Adrenal gland (tissue), 12 donors: ENCODE results near the gene CCDC91. TPM values are rescaled to one million over a fixed set of nuclear protein-coding genes. Genes with fewer than 3 reads are reported as not detected.
A peak's percentile ranks its signal among the peaks of the same experiment; 100 is the strongest.

ENCODE experiments used
- DNase-seq, 7 donors: peaks; one replicate each; pipeline ENCODE4 v3.0.0-alpha.2; 2019 to 2020
- H3K27ac ChIP-seq, 5 donors: fragments of 200-600 bp; sonication (generic) in 4 of 5; 1 replicate in 3 of 5; 2 replicates in 2 of 5; pipeline versions ENCODE4 v1.5.1 to v1.8.0; 2016 to 2020; ENCODE audit warnings: mild to moderate bottlenecking in 1 of 5
- H3K27me3 ChIP-seq: fragments of 200-600 bp; 2 replicates; pipeline ENCODE4 v1.8.0; 2021
- H3K36me3 ChIP-seq, 2 donors: fragments of 200-600 bp; replicated peaks in 1 of 2; 1 replicate in 1 of 2; 2 replicates in 1 of 2; pipeline versions ENCODE4 v1.5.1 to v1.8.0; 2018 to 2022
- H3K4me1 ChIP-seq, 2 donors: fragments of 200-600 bp; replicated peaks in 1 of 2; 1 replicate in 1 of 2; 2 replicates in 1 of 2; pipeline versions ENCODE4 v1.5.1 to v1.8.0; 2018 to 2021
- H3K4me3 ChIP-seq, 4 donors: fragments of 200-600 bp; sonication (generic) in 3 of 4; one replicate each; pipeline ENCODE4 v1.5.1; 2016 to 2018
- H3K9me3 ChIP-seq, 3 donors: fragments of 200-600 bp; sonication (generic) in 1 of 3; replicated peaks in 1 of 3; 1 replicate in 2 of 3; 2 replicates in 1 of 3; pipeline versions ENCODE4 v1.5.1 to v1.8.0; 2016 to 2021
- POLR2A ChIP-seq, 2 donors: fragments of 450-650 bp; IDR thresholded peaks; one replicate each; pipeline ENCODE4 v1.6.1; 2017; ENCODE audit warnings: antibody characterized with exemption in 2 of 2, mild to moderate bottlenecking in 2 of 2, moderate library complexity in 1 of 2
- WGBS, 4 donors: extraction: QIAGEN DNeasy Blood & Tissue Kit in 2 of 4; methylation state at CpG; one replicate each; pipeline versions ENCODE4 v1.1.5 to v1.1.7; 2013 to 2017; 5-methylcytosine and 5-hydroxymethylcytosine counted together
- intact Hi-C, 2 donors: fragments of 100-400 bp; cut with DNase I; formaldehyde crosslinking; loops; one replicate each; pipeline versions ENCODE4 v1.14.1 to v1.15.0; 2022 to 2023
- polyA plus RNA-seq, 3 donors: library from polyadenylated mRNA; stranded (reverse); fragments of 200-250 nt in 2 of 3; fragments of 350-450 nt in 1 of 3; fragmentation: Illumina TruSeq in 1 of 3; extraction: RNeasy Lipid Tissue Mini Kit (QIAGEN cat#74804) in 1 of 3; gene quantifications; one replicate each; pipeline ENCODE4 v1.2.3, GENCODE V29; 2013 to 2014
- total RNA-seq, 9 donors: library from RNA; depleted of rRNA in 4 of 9; stranded (reverse); fragments of >200 nt in 4 of 9; fragments of 120-200 nt in 1 of 9; fragmentation: NEBNext Ultra II Directional in 1 of 9; extraction: Animal tissue kit (Norgen Biotek cat#: 25700) in 1 of 9; gene quantifications; one replicate each; pipeline versions ENCODE4 v1.1.0 to v1.2.4, GENCODE V29; 2013 to 2023
- TF ChIP-seq, protein P1 (sequence below), 6 experiments: fragments of 450-650 bp in 4 of 6; fragments of 200-600 bp in 2 of 6; sonication (generic) in 1 of 6; IDR thresholded peaks; 1 replicate in 5 of 6; 2 replicates in 1 of 6; pipeline versions ENCODE4 v1.5.1 to v1.8.0; 2016 to 2021; ENCODE audit warnings: antibody characterized with exemption in 6 of 6, mild to moderate bottlenecking in 2 of 6, moderate library complexity in 1 of 6
- donor health status: healthy with polysubstance abuse.
- donor health status: Bipolar disorder and iron deficiency.
- donor health status: DM: yes; HTN: yes; CAD: no.
- donor health status: DM: no; HTN: no; CAD: no.
- donor health status: DM: no; HTN: no; CAD: no.
- donor health status: DM: yes; HTN: yes; CAD: no.

The CCDC91 gene
- total and polyA plus RNA-seq, 12 donors: 9.1 to 56.7 (median 33.1) TPM

DNA sequence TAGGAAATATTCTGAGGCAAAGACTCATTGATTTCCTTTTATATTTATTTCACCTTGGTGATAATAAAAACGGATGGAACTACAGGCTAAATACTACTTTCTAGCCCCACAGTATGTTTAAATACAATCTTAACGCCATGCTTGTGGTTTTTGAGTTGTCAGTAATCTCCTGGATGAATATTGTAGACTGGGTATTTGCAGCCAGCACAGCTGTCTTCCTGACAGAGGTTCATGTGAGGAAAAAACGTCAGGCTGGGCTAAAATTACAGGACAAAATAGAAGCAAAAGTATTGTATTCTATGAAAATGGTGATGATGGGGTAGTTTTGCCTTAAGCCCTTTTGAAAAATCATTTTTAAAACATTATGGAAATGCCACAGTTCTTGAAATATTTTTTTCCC is 140.9 kb downstream of the CCDC91 start:
- H3K27ac ChIP-seq: no peak overlapping the region
- H3K36me3 ChIP-seq: no peaks in the 10 kb centered on the region
- WGBS, 4 donors: 67 to 75% (median 71%) methylated on average over 3 of the region's 3 CpGs
- no peak for DNase-seq
- intact Hi-C loops: no loop called here
- H3K27me3 ChIP-seq: no peaks in the 10 kb centered on the region
- H3K9me3 ChIP-seq: no peaks in the 10 kb centered on the region
- H3K4me3 ChIP-seq: no peak overlapping the region
- TF ChIP-seq, protein P1, sequence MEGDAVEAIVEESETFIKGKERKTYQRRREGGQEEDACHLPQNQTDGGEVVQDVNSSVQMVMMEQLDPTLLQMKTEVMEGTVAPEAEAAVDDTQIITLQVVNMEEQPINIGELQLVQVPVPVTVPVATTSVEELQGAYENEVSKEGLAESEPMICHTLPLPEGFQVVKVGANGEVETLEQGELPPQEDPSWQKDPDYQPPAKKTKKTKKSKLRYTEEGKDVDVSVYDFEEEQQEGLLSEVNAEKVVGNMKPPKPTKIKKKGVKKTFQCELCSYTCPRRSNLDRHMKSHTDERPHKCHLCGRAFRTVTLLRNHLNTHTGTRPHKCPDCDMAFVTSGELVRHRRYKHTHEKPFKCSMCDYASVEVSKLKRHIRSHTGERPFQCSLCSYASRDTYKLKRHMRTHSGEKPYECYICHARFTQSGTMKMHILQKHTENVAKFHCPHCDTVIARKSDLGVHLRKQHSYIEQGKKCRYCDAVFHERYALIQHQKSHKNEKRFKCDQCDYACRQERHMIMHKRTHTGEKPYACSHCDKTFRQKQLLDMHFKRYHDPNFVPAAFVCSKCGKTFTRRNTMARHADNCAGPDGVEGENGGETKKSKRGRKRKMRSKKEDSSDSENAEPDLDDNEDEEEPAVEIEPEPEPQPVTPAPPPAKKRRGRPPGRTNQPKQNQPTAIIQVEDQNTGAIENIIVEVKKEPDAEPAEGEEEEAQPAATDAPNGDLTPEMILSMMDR (IDR thresholded peaks at IDR 0.05): no peak
- no peak for TF ChIP-seq POLR2A (IDR thresholded peaks at IDR 0.05)
- no peaks in the 10 kb centered on the region for H3K4me1 ChIP-seq

DNA sequence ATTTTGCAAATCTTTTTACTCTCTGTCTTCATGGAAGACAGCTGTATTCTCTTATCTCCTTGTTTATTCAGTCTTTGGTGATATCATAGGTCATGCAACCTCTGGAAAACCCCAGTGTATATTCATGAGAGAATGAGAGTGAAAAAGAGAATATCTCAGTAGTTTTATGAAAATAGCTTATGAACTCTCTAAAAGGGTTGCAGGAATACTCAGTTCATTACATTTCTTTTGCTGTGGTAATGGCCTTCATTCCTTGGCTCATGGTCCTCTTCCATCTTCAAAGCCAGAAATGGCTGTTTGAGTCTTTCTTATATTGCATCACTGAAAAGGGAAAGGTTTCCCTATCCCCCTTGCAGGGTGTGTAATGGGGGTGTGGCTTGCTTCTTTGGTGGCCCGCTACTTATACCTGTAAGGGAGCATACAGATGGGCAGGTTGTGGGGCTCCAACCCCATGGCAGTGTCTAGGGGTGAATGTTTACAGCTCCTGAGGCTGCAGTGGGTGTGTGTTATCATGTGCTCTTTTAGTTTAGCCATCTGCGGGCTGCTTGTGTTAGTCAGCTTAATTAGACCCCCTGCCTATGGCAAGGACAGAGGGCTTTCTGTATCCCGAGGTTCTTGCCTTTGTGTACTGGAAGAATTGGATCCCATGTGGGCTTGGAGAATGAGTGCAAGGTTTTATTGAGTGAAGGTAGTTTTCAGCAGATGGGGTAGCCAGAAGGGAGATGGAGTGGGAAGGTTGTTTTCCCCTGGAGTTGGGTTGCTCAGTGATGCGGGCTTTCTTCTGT is 150.2 kb downstream of the CCDC91 start:
- no peak for DNase-seq
- Histone ChIP-seq H3K27ac (peak overlapping the region in 1 of 5 donors; percentile 57), H3K27me3 (no peaks in the 10 kb centered on the region), H3K9me3 (no peaks in the 10 kb centered on the region), H3K36me3 (no peaks in the 10 kb centered on the region), H3K4me3 (no peak overlapping the region), H3K4me1 (peaks cover 0 to 14% of the 10 kb centered on the region in 2 donors)
- WGBS, 4 donors: 84 to 88% (median 85%) methylated on average over 4 of the region's 4 CpGs
- TF ChIP-seq POLR2A (IDR thresholded peaks at IDR 0.05): no peak
- TF ChIP-seq, protein P1 (IDR thresholded peaks at IDR 0.05): no peak
- intact Hi-C loops: no loop called here

DNA sequence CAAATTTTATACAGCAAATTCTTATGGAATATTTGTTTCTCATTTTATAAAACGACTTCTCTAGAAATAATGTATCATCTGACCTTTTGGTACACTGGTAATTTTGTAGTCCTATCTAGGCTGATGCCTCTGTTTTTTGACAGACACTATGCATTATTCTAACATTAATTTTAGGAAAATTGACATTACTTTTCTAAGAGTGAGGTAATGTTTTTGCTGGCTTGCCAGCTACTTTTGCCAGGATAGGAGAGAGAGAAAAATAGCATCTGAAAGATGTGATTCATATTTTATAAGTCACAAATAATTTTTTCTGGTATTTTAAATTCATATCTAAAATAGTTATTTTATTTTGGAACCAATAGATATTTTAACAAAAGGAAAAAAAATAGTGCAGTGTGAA is 153.5 kb downstream of the CCDC91 start:
- H3K36me3 ChIP-seq: no peaks in the 10 kb centered on the region
- no peaks in the 10 kb centered on the region for H3K27me3 ChIP-seq
- DNase-seq: no peak
- peaks cover 4 to 18% of the 10 kb centered on the region in 2 donors for H3K4me1 ChIP-seq
- H3K9me3 ChIP-seq: no peaks in the 10 kb centered on the region
- intact Hi-C loops: no loop called here
- TF ChIP-seq, protein P1 (IDR thresholded peaks at IDR 0.05): no peak
- TF ChIP-seq POLR2A (IDR thresholded peaks at IDR 0.05): no peak
- no peak overlapping the region for H3K27ac ChIP-seq
- WGBS, 4 donors: 69 to 79% (median 74%) methylated on average over 1 of the region's 1 CpG
- no peak overlapping the region for H3K4me3 ChIP-seq

DNA sequence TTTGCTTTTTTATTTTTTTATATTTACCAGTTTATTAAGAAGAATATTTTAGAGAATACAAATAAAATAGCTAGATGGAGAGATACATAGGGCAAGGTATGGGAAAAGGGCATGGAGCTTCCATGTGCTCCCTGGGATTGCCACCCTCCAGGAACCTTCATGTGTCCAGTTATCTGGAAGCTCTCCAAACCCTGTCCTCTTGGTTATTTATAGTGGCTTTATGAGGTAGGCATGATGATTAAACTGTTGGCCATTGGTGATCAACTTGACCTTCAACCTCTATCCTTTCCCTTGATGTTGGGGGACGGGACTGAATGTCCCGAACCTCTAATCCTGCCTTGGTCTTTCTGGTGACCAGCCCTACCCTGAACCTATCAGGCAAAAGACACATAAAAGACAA is 156.3 kb downstream of the CCDC91 start:
- intact Hi-C loops: no loop called here
- WGBS, 4 donors: 41 to 63% (median 52%) methylated on average over 2 of the region's 2 CpGs
- Histone ChIP-seq H3K4me1 (peaks cover 4 to 10% of the 10 kb centered on the region in 2 donors), H3K9me3 (no peaks in the 10 kb centered on the region), H3K27me3 (no peaks in the 10 kb centered on the region), H3K27ac (no peak overlapping the region), H3K4me3 (no peak overlapping the region), H3K36me3 (no peaks in the 10 kb centered on the region)
- no peak for DNase-seq
- TF ChIP-seq, protein P1 (IDR thresholded peaks at IDR 0.05): no peak
- TF ChIP-seq POLR2A (IDR thresholded peaks at IDR 0.05): no peak
